Fibroblast of mammary gland (primary cell): ENCODE results near the gene PDZD4.

Experiments used
- DNase-seq: peaks from one replicate; pipeline ENCODE4 v3.0.0-alpha.2; 2010; ENCODE audit warnings: low read depth
- H3K4me3 ChIP-seq: 2 replicates; pipeline ENCODE4 v1.5.1; 2011; ENCODE audit warnings: low read depth, mild to moderate bottlenecking, low read length, moderate library complexity; ENCODE audit not compliant: control insufficient read depth
- CTCF ChIP-seq: conservative IDR thresholded peaks from 2 replicates; pipeline ENCODE4 v1.5.1; 2011; ENCODE audit warnings: low read depth, low read length, inconsistent platforms; ENCODE audit not compliant: control insufficient read depth, insufficient read depth

PDZD4 gene

GRCh38 chrX:153782313-153782712 lies 48.0 kb downstream of the PDZD4 start:
- TF ChIP-seq CTCF = no peak
- DNase-seq = no peak
- no peak overlapping the region for H3K4me3 ChIP-seq

DNA sequence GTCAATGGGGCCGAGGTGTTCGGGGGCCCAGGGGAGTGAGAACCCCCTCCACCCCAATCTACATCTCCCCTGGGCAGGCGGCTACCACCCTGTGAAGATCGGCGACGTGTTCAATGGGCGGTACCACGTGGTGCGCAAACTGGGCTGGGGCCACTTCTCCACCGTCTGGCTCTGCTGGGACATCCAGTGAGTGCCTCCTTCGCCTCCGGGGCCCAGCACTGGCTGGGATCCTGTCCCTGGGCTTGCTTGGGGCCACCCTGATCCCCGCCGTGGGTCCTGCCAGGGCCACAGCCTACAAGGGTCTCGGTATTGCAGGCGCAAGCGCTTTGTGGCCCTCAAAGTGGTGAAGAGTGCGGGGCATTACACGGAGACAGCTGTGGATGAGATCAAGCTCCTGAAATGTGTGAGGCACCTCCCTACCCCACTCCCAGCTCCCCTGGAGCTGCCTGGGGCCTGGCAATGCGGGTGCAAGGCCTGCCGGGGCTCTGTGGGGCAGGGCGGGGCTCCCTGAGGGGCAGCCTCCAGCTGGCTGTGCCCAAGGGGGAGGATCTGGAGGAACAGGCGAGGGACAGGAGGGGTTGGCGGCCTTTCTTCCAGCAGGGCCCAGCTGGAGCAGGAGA lies 48.8 kb downstream of the PDZD4 start:
- DNase-seq = no peak
- no peak overlapping the region for H3K4me3 ChIP-seq

DNA sequence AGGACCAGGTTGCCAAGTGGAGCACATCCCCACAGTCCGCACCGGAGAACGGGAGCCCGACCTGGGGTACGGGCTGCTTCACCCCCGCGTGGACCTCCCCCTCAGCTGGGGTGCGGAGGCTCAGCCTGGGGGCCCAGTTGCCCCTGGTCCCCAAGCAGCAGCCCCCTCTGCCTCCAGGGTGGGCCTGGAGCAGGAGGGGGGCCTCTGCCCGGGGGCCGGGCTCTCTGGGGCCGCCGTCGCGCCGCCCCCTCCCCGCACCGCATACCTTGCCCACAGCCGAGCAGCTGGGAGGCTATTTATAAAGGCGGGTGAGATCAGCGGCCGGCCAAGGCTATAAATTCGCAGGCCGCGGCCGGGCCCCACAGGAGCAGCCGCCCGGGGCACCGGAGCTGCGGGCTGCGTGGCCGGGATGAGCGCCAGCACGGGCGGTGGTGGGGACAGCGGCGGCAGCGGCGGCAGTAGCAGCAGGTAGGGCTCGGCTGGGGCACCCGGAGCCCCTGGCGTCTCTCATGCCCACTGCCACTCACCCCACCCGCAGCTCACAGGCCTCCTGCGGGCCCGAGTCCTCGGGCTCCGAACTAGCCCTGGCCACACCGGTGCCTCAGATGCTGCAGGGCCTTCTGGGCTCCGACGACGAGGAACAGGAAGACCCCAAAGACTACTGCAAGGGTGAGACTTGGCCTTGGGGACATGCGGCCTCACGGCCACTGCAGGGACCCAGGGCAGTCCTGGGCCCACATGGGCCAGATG lies 49.5 kb downstream of the PDZD4 start, which contains the start of gene SRPK3:
Gene SRPK3 (plus strand): TSS at position 364 of the 750 bp plus-strand sequence. CDS start 46 bp downstream, at position 410.
- DNase-seq = no peak
- no peak for TF ChIP-seq CTCF

More for the DNA sequence above, 48.8 kb downstream of the PDZD4 start:
- TF ChIP-seq CTCF = no peak

DNA sequence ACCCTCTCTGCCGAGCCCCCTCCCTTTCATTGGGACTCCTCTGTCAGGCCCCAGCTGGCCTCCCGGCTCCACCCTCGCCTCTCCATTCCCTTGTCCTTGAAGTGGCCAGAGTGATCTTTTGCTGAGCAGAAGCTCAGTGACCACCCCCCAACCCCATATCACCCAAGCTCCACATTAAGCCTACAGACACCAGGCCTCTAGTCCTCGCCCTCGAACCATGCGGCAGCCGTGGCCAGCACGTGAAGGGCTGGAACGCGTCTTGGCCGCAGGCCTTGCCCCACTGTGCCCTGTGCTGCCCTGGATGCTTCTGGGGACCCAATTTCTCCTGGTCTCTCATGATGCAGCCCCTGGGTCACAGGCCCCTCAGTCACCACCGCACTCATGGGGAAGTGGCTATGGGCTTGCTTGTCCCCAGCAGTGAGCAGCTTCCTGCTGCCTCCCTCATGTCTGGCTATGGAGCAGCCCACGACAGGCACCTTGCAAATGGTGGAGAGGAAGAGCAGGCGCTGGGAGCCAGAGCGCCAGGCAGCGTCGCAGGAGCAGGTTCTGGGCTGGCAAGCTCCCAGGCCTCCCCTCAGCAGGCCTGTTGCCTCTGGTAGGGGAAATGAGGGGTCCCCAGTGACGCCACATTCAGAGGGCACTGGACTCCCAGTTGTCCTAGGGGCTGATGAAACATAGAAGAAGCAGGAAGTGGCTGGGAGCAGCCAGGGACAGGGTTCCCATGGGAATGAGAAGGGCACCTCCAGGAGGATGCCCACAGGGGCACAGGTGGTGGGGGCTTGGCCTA lies 50.3 kb downstream of the PDZD4 start:
- TF ChIP-seq CTCF = no peak
- no peak for DNase-seq
- H3K4me3 ChIP-seq = no peak overlapping the region

More for the DNA sequence above, 49.5 kb downstream of the PDZD4 start, which contains the start of gene SRPK3:
- H3K4me3 ChIP-seq = no peak within 1 kb of the TSS

DNA sequence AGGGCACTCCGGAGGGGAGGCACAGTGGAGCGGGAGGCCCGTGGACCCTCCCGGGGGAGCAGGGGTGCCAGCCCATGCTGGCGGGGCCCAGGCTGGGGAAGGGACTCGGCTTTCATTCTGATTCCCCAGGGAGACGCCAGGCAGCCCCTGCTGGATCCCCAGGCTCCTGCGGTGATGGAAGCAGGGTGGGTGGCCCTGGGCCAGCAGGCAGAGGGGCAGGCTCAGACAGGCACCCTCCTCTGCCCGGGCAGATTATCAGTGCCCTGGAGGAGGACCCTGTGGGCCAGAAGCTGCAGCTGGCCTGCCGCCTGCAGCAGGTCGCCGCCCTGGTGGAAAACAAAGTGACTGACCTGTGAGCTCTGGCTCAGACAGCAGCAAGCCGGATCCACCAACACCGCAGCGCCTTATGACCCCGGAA lies 51.7 kb downstream of the PDZD4 start:
- no peak for TF ChIP-seq CTCF
- H3K4me3 ChIP-seq = no peak overlapping the region
- DNase-seq = no peak

- TF ChIP-seq CTCF = no peak
- no peak for DNase-seq
- H3K4me3 ChIP-seq = no peak overlapping the region
These were observed 52.2 kb downstream of the PDZD4 start for GRCh38 chrX:153778181-153778580.
